Non-pigmented ciliary epithelial cell (primary cell): ENCODE results near the gene SRBD1.

Experiments used
- DNase-seq: peaks from one replicate; pipeline ENCODE4 v3.0.0-alpha.2; 2010; ENCODE audit warnings: low read depth

Gene SRBD1, protein sequence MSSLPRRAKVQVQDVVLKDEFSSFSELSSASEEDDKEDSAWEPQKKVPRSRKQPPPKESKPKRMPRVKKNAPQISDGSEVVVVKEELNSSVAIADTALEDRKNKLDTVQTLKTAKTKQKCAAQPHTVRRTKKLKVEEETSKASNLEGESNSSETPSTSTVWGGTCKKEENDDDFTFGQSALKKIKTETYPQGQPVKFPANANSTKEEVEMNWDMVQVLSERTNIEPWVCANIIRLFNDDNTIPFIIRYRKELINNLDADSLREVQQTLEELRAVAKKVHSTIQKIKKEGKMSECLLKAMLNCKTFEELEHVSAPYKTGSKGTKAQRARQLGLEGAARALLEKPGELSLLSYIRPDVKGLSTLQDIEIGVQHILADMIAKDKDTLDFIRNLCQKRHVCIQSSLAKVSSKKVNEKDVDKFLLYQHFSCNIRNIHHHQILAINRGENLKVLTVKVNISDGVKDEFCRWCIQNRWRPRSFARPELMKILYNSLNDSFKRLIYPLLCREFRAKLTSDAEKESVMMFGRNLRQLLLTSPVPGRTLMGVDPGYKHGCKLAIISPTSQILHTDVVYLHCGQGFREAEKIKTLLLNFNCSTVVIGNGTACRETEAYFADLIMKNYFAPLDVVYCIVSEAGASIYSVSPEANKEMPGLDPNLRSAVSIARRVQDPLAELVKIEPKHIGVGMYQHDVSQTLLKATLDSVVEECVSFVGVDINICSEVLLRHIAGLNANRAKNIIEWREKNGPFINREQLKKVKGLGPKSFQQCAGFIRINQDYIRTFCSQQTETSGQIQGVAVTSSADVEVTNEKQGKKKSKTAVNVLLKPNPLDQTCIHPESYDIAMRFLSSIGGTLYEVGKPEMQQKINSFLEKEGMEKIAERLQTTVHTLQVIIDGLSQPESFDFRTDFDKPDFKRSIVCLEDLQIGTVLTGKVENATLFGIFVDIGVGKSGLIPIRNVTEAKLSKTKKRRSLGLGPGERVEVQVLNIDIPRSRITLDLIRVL

DNA sequence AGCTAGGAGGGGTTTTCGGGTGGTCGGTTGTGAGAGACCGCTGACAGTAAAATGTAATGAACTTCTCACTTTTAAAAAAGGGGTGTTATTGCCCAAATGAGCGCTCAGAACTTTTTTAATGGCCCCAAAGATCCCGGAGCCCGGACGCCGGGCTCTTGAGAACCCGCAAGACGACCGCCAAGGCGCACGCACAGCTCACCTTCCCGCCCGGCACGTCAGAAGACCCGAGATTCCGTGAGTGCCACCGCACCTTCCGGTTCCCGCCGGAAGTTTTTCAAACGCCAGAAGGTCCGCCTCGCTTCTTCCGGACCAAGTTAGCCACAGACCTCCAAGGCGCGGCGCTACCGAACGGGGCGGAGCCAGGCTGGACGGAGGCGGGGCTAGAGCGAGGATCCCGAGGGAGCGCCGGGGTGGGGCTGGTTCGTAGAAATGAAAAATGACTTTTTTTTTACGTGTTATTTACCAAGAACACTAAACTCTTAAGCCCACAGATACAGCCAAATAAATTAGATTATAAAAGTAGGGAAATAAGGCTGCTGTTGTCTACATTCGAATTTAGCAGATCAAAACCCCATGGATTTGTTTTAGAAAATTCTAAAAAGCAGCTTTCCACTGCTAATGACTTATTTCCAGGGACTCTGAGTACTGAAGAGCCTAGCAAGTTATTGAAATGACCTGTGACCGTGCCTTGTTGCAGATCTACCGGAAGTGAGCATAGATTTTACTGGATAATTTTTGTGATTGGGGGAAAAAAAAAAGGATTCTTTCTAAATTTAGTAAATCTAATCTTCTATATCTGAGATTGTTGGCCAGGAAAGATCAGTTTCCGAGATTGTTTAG, at the start of gene SRBD1:
TSS of gene SRBD1 (minus strand) at position 248 of the 840 bp plus-strand sequence. CDS start 5,826 bp downstream, outside the sequence.
- peak; percentile 76 for DNase-seq

DNA sequence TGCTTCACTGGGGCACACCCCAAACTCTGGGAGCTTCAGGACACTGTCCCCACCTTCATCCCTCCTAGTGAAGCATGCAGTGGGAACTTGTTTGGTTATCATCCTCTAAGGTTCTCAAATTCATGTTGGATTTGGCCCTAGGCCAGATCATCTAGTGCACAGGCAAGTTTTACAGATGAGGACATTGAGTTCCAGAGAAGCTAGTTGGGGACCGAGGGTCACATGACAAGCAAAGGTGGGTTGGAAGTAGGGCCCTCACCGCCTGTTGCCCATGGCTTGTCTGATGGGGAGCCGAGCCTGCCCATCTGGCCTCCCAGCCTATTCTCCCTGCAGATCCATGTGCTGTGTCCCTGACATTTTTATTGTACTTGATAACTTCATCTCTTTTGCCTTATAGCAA, 43.2 kb upstream of the SRBD1 start:
- no peak for DNase-seq

DNA sequence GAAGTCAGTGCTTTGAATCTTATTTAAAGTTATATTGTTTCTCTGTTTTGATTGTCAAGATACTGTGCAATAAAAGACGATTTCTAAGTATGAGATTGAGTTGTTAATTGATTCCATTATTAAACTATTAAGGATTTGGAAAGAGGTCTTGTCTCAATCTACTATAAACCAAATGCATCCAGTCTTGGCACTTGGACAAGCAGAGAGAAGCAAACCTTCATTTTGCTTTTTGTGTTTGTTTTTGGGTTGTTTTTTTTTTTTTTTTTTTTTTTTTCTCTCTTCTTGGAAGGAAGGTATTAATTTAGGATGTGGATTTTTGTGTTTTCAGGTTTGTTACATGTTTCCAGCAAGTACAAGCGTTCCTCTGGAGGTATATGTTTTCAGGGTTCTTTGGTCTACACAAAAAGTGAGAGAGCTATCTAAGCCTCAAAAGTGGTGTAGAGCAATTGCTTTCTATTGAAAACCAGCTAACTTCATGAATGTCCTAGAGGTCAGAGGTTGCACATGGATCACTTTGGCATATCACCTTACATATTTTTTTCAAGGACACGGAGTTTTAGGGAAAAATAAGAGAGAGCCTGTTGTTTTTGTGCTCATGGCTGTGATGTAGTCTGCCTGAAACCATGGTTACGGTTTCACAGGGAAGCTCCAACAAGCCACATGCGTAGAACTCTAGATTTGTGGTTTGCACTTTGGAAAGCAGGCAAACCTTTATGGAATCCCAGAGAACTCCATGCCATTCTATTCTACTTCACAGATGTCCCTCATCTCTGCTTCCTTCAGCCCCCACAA, 42.3 kb upstream of the SRBD1 start:
- no peak for DNase-seq

DNA sequence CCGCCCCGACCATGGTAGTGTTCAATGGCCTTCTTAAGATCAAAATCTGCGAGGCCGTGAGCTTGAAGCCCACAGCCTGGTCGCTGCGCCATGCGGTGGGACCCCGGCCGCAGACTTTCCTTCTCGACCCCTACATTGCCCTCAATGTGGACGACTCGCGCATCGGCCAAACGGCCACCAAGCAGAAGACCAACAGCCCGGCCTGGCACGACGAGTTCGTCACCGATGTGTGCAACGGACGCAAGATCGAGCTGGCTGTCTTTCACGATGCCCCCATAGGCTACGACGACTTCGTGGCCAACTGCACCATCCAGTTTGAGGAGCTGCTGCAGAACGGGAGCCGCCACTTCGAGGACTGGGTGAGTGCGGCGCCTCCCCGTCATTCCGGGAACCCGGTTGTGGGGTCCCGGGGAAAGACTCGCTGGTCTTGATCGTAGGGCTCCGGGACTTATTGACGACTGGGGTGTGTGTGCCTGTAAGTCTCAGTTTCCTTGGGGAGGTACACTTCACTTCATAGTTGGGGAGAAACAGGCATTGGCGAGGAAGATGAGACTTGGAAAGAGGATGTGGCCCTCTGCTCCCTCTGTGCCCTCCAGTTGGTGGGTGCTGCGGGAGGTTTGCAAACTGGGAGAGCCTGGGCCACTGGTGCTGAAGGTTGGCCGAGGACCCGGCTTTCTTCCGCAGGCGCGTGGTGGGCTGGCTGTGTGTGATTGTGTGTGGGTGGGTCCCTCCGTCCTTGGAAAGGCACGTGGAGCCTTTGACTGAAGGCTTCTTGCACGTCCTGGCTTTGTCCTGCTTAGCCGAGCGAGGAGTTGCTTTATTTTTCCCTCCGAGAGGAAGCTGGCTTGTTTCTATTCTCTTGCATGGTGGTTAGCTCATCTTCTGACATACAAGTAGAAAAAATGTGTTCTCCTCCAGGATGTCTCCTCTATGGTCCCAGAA, 41.3 kb upstream of the SRBD1 start:
- no peak for DNase-seq

DNA sequence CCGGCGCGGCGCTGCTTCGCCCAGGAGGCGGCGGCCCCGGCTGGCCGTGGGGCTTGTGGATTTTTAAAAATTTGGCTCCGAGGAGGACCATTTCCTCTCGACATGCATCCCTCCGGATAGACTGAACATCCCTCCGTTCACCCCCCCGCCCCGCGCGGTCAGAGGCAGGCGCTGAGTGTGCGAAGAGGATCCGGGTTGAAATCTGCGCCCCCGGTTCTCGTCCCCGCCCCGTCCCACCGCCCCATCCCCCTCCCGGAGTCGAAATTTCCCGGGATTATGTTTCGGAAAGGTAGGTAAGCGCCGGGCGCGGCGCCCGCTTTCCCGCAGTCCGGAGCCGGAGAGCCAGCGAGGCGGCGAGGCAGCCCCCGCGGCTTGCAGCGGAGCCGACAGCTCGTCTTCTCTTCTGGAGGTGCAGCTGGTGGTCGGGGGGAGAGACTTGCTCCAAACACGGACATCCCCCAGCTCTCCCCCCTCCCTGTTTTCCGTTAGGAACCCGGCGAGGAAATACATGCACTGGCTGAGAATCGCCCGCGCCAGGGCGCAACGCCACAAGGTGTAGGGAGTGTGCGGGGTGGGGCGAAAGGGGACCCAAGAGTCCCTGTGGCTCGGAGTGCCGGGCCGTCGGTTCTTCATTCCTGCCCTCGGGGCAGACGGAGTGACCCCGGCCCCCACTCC, 40.5 kb upstream of the SRBD1 start, which contains the start of gene PRKCE:
TSS of gene PRKCE (plus strand) at position 261 of the 675 bp plus-strand sequence.
- DNase-seq, result no peak

DNA sequence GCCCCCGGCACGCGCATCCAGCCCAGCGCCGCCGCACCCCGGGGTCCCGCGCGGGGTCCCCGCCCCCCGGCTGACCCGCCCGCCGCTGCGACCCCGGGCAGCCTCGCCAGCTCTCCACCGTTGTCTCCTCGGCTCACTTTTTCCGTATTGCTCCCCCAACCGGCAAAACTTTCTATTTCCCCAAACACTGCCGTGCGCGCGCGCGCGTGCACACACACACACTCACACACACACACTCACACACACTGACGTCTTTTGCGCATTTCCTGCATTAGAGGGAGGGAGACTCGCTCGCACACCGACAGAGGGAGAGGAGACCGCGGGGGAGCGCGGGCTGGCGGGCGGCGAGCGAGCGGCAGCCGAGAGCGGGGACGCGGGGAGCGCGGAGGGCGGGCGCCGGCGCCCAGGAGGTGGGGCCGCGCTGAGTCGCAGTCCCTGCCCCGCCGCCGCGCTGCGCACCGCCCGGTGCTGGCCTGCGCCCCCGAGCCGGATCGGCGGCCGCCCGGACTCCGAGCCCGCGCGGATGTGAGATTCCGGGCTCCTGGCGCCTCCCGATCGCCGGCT, 39.9 kb upstream of the SRBD1 start:
- peak; percentile 88 for DNase-seq

DNA sequence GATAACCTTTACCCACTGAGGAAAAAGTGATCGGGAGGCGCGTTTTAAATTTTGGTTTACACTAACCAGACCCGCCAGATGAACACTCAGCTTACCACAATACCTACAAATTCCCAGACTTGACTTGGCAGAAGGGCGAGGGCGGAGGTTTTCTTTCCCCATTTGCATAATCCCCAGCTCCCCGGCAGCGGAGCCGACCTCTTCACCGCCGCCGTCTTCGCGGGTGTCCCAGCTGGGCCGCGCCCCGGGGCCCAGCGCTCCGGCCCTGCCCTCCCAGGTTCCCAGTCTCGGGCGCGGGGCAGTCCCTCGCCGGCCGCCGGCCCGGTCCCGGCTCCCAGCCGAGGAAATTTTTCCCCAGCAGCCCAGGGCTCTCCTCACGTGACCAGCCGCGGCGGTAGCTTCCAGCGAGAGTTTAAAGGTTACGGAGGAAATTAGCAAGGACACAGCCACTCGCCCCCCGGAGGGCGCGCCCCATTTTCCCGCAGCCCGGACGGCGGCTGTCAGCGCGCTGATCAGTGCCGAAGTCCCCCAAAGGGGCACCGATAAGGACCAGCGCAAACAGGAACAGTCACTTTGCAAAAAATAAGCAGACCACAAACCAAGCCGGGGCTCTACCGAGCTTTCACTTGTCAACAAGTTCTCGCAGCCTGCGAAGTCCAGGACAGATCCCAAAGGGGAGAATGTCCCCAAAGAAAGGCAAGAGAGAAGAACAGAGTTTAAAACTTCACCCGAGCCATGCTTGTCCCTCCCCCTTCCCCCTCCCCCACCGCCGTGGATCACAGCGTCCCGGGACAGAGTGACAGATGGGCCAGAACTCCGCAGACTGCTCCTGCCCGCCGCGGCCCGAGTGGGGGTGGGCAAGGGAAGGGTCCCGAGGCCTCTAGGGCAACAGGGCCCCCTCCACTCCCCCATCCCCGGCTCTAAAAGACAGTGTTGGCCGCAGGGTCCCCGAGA, 39.1 kb upstream of the SRBD1 start:
- DNase-seq, result no peak

DNA sequence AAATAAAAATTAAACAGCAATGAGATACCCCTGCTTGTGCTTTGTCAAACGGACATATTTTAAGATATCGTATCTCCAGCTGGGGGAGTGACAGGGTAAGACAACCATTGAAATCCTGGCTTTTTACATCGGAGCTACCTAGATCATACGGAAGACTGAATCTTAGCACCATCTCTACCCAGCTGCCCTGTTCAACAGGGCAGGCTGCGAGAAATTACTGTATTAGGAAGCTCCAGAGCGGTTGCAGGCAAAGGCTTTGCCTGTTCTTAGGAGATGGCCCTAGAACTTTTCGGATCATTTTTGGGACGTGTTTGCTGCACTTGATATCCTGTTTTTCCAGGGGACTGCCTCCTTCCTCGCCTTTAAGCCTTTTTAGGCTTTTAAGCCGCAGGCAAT, 38.4 kb upstream of the SRBD1 start:
- no peak for DNase-seq

DNA sequence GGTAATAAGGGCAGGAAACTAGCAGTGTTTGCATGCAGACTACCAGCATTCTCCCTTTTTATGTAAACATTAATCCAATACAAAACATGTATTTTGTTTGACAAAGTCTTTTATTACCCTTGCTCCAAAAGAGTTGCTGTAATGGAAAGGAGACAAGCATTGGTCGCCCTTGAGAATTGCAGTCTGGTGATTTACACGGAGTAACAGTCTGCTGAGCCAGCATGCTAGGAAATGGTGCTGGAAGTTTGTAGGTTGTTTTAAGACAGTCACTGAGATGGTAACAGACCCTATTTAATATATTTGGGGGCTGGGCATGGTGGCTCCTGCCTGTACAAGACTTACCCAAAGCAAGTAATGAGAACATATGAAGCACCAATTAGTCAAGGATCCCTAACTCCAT, 37.6 kb upstream of the SRBD1 start:
- DNase-seq, result no peak

DNA sequence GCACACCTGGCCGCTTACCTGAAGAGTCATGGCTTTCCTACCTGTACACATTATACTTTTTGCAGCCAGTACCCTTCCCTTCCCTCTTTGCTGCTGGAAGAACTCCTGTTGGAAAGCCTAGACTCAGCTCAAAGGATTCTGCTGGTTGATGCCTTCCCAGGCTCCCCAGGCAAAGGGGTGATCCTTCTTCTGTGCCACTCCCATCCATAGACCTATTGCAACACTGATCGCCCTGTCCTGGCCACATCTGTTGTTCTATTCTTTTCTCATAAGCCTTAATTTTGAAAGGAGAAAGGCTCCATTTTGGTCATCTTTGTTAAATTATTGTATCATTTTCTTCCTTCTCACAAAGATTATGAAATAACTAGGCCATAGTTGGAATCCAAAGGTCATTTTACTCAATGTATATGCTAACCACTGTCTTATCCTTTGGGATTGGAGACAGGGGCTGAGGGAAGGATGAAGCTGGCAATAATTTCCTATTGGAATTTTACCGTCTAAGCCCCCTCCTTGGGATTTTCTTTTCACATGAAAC, 37.0 kb upstream of the SRBD1 start:
- no peak for DNase-seq

DNA sequence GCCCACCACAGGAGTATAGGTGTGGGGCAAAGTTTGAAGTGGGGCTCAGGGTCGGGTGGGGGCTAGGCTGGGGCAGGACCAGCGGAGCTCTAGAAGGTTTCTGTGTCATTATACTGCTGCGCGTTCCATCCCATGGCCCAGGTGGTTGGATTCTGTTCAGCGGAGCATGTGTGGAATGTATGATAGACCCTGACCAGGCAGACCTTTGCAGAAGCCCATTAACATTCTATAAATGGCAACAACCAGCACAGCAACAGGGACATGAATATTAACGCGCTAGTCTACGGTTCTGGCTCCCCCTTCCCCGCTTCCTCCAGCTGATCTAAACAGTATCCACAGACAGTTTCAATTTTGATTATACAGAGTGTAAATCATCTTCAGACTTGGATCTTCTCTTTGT, 36.3 kb upstream of the SRBD1 start:
- no peak for DNase-seq

DNA sequence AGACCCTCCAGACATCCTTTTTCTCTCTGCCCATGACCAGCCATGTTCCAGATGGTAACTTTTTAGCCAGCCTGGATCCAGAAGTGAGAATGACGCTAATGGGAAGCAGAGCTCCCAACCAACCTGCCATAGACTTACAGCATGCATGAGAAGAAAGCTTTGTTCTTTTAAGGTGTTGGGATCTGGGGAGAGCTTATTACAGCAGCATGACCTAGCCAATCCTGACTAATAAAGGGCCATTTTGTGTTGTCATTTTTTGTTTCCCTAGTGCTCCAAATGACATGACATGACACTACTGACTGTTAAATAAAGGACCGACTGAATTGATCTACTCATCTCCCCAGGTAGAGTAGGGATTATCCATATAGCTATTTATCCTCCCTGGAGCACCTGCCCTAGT, 35.2 kb upstream of the SRBD1 start:
- DNase-seq, result no peak

DNA sequence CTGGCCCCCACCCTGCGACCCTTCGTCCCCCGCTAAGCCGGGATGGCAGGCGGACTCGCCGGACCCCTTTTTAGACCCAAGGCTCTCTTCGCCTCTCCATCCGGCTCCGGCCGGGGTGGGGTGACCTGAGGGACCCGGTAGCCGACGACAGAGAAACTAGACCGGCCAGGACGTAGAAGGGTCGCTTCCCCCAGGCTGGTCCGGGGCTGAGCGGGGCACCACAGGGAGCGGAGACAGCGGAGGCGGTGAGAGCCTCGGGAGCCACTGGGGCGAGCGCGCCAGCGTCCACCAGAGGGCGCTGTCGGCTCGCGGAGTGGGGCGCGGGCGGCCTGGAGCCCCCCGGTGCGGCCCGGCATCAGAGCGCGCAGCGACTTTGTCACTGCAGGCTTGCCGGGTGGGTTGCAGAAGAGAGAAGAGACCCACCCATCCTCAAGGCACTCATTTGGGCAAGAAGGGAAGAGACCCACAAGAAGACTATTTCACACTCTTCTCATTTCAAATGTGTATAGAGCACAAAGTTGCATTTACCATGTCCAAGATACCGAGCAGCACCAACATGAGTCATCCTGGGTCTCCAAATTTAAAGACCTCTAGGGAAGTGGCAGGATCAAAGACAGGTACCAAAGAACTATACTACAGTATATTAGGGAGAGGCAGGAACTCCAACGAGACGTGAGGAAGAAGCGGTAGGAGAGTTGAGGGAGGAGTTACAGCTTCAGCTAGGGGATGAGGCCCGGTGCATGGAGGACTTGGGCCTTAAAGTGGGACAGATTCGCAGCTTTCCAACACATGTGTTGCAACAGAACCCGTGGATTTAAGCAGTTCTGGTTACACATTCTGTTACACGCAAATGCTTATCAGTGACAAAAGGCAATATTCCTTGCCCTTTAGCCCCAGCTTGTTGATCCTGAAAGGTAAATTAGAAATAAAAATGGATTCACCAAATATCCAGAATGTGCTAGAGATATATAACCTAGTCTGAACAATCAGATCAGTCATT, 32.8 kb upstream of the SRBD1 start:
- no peak for DNase-seq

DNA sequence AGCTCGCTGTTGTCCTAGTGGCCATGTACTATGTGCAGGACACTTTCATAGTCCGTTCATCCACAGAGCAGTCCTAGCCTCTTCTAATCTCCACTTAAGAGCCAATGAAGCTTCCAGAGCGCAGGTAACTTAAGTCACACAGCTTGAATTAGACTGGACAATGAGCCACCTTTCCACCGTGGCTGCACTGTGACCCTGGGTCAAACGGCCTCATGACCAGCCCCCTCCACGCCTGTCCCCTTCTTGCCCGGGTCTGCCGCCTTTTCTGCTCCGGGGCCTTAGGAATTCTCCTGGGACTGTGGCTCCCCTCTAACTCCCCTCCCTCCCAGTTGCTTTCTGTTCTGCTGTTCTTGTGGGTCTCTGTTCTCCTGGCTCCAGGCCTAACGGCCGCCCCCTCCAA, 32.0 kb upstream of the SRBD1 start:
- DNase-seq, result no peak

DNA sequence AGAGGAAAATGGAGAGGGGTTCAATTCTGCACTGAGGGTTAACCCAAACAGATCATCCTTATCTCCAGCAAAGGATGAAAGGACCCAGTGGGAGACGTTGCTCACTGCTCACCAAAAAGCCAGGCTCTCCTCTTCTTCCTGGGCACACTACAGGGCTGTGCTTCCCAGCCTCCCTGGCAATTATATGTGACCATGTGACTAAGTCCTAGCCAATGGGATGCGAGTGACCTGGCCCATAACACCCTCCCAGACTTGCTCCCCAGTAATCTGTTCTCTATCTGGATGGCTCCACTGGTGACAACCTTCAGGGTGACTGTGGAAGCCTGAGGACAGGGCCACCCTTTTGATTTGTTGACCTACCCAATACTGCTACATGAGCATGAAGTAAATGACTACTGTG, 29.5 kb upstream of the SRBD1 start:
- DNase-seq, result no peak

DNA sequence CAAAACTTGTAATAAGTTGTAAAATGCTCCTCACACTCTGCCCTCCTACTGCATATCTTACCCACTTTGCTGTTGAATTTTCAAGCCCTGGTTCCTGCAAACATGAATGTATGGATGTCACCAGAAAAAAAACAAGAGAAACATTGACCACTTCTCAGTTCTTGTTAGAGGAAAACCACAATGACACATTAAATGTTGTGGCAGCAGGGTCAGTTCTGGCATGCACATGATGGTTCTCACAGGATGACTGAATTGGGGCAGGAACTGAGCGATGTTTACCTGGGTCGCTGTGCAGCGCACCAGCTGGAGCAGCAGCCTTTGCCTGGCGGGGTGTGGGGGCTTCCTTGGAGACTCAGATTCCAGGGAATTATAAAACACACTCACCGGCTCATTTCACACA, 26.4 kb upstream of the SRBD1 start:
- DNase-seq, result peak; percentile 26
